HepG2 (cell line): ENCODE data around the gene TMEM139.

Experiments
- CHD4 ChIP-seq: fragments of 200-600 bp; sonication (generic); IDR thresholded peaks from 2 replicates; pipeline ENCODE4 v1.7.0; 2017; ENCODE audit warnings: mild to moderate bottlenecking, low read length, borderline replicate concordance
- CTCF ChIP-seq: sonication (generic); formaldehyde crosslinking; IDR thresholded peaks from 2 replicates; pipeline ENCODE4 v1.5.0; 2020; ENCODE audit warnings: mild to moderate bottlenecking, missing genetic modification reagents, moderate library complexity
- ELF3 ChIP-seq: IDR thresholded peaks from 2 replicates; pipeline ENCODE4 v1.6.1; 2016; ENCODE audit warnings: missing genetic modification reagents, missing compliant biosample characterization
- PHB2 ChIP-seq: fragments of 450-650 bp; IDR thresholded peaks from 2 replicates; pipeline ENCODE4 v1.6.1; 2018; ENCODE audit not compliant: partially characterized antibody
- POLR2A ChIP-seq, 2 experiments: IDR thresholded peaks; 2 replicates each; pipeline ENCODE4 v1.6.1; 2011; ENCODE audit warnings: low read depth in 2 of 2, low read length in 2 of 2, mild to moderate bottlenecking in 1 of 2, moderate library complexity in 1 of 2; ENCODE audit not compliant: insufficient read depth in 1 of 2
- RNF2 ChIP-seq: fragments of 450-650 bp; conservative IDR thresholded peaks from 2 replicates; pipeline ENCODE4 v1.6.1; 2016; ENCODE audit warnings: low read depth
- RXRA ChIP-seq: sonication (generic); formaldehyde crosslinking; IDR thresholded peaks from 2 replicates; pipeline ENCODE4 v1.5.1; 2020; ENCODE audit warnings: missing genetic modification reagents
- SMC3 ChIP-seq: IDR thresholded peaks from 2 replicates; pipeline ENCODE4 v1.6.1; 2011; ENCODE audit warnings: low read length, improper control_type of control experiment
- SUZ12 ChIP-seq: fragments of 150-350 bp; IDR thresholded peaks from 2 replicates; pipeline ENCODE4 v1.6.1; 2014; ENCODE audit warnings: low read depth, low read length
- TAF1 ChIP-seq: sonication (generic); formaldehyde crosslinking; IDR thresholded peaks from 2 replicates; pipeline ENCODE4 v1.4.0; 2020; ENCODE audit warnings: missing genetic modification reagents
- ZBTB7B ChIP-seq: sonication (generic); formaldehyde crosslinking; IDR thresholded peaks from 2 replicates; pipeline ENCODE4 v1.4.0; 2020; ENCODE audit warnings: missing genetic modification reagents
- ZNF207 ChIP-seq: fragments of 450-650 bp; IDR thresholded peaks from 2 replicates; pipeline ENCODE4 v1.6.1; 2016; ENCODE audit warnings: antibody characterized with exemption, borderline replicate concordance
- ZNF749 ChIP-seq: sonication (generic); formaldehyde crosslinking; IDR thresholded peaks from 2 replicates; pipeline ENCODE4 v1.8.0; 2022; ENCODE audit warnings: mild to moderate bottlenecking, missing genetic modification reagents, moderate library complexity, borderline replicate concordance
- TF ChIP-seq, protein P1 (sequence below): sonication (generic); formaldehyde crosslinking; IDR thresholded peaks from 2 replicates; pipeline ENCODE4 v1.5.0; 2020; ENCODE audit warnings: missing genetic modification reagents

DNA sequence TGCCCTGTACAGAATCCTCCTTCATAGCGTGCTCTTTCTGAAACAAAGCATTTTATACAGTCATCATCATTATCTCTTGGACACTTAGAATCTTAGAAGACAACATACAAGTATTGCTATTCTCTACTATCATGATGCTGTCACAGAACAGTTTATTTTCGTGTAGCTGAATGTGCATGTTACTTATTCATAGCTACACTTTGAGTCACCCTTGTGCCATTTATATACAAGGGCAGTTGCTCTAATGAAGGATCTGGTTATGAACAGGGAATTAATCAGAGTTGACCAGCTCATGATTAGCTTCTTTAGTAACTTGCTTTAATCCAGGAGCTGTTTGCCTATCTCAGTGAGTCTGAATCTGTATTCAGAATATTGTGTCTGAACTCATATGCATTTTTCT, 14.6 kb downstream of the TMEM139 start:
- TF ChIP-seq TAF1 (CRISPR knock-in tag) (no peak), POLR2A (IDR thresholded peaks at IDR 0.05; ENCODE audit: insufficient read depth in 1 of 2, low read depth in 2 of 2, low read length in 2 of 2) (no peak), RXRA (CRISPR knock-in tag) (no peak), CTCF (CRISPR knock-in tag) (no peak), ZNF749 (no peak), ZNF207 (no peak), RNF2 (no peak), ELF3 (CRISPR knock-in tag) (no peak), SUZ12 (no peak), PHB2 (no peak), ZBTB7B (CRISPR knock-in tag) (no peak), SMC3 (no peak), CHD4 (no peak)
- TF ChIP-seq, protein P1, sequence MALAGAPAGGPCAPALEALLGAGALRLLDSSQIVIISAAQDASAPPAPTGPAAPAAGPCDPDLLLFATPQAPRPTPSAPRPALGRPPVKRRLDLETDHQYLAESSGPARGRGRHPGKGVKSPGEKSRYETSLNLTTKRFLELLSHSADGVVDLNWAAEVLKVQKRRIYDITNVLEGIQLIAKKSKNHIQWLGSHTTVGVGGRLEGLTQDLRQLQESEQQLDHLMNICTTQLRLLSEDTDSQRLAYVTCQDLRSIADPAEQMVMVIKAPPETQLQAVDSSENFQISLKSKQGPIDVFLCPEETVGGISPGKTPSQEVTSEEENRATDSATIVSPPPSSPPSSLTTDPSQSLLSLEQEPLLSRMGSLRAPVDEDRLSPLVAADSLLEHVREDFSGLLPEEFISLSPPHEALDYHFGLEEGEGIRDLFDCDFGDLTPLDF (CRISPR knock-in tag): no peak
